Prostate gland (tissue), 2 donors: ENCODE measurements around the gene IL24. TPM values are rescaled to one million over a fixed set of nuclear protein-coding genes. Genes with fewer than 3 reads are reported as not detected.
A peak's percentile ranks its signal among the peaks of the same experiment; 100 is the strongest.
"Not testable (repeated sequence)": the region's sequence is repeated elsewhere in the genome, so short reads cannot be mapped to it uniquely, and the experiment has no call there.

Experiments
- DNase-seq: peaks from one replicate; pipeline ENCODE4 v3.0.0-alpha.2; 2019; ENCODE audit warnings: low spot score
- H3K27ac ChIP-seq, 2 donors: fragments of 200-600 bp; sonication (generic); 2 replicates each; pipeline ENCODE4 v1.5.1; 2017 to 2019
- H3K27me3 ChIP-seq: fragments of 200-600 bp; sonication (generic); replicated peaks from 2 replicates; pipeline ENCODE4 v1.5.1; 2019; ENCODE audit not compliant: insufficient read depth
- H3K36me3 ChIP-seq, 2 donors: fragments of 200-600 bp; sonication (generic); 1 replicate in 1 of 2; 2 replicates in 1 of 2; pipeline versions ENCODE4 v1.5.1 to v1.8.1; 2017 to 2019
- H3K4me1 ChIP-seq: fragments of 200-600 bp; sonication (generic); replicated peaks from 2 replicates; pipeline ENCODE4 v1.5.1; 2019
- H3K4me3 ChIP-seq, 2 donors: fragments of 200-600 bp; sonication (generic); 2 replicates each; pipeline ENCODE4 v1.5.1; 2017 to 2019
- H3K9me3 ChIP-seq: fragments of 200-600 bp; sonication (generic); 2 replicates; pipeline ENCODE4 v1.5.1; 2017
- CTCF ChIP-seq, 4 experiments: fragments of 200-600 bp in 2 of 4; fragments of 450-650 bp in 2 of 4; sonication (generic) in 2 of 4; IDR thresholded peaks; 1 replicate in 3 of 4; 2 replicates in 1 of 4; pipeline ENCODE4 v1.5.1; 2016 to 2019; ENCODE audit warnings: antibody characterized with exemption in 4 of 4, mild to moderate bottlenecking in 2 of 4, moderate library complexity in 2 of 4
- POLR2A ChIP-seq: fragments of 450-650 bp; IDR thresholded peaks from one replicate; pipeline ENCODE4 v1.6.1; 2016; ENCODE audit warnings: antibody characterized with exemption, mild to moderate bottlenecking
- POLR2AphosphoS5 ChIP-seq: sonication (generic); formaldehyde crosslinking; IDR thresholded peaks from one replicate; pipeline ENCODE4 v1.6.1; 2017; ENCODE audit warnings: antibody characterized with exemption
- WGBS: methylation state at CpG from one replicate; pipeline ENCODE4 v1.1.5; 2018; 5-methylcytosine and 5-hydroxymethylcytosine counted together
- intact Hi-C: fragments of 100-400 bp; cut with DNase I; formaldehyde crosslinking; loops from one replicate; pipeline ENCODE4 v1.14.2; 2022
- total RNA-seq, 2 donors: library from RNA; depleted of rRNA; stranded (reverse); fragments of >200 nt; gene quantifications; one replicate each; pipeline ENCODE4 v1.1.0, GENCODE V29; 2016

Gene IL24
- total RNA-seq, 2 donors from 2014 or later = not detected

GRCh38 chr1:206921772-206922265 is 24.6 kb downstream of the IL24 start, which contains the start of gene FCMR:
Gene FCMR (minus strand): TSS chr1:206921941. CDS start chr1:206921854, 87 bp downstream.
- H3K27ac ChIP-seq = peak within 1 kb of the TSS; percentile 14 to 22
- TF ChIP-seq CTCF (IDR thresholded peaks at IDR 0.05) = no peak
- peak; percentile 37 for TF ChIP-seq POLR2AphosphoS5
- no peak for TF ChIP-seq POLR2A
- H3K36me3 ChIP-seq = no peaks in the 10 kb centered on the region
- H3K4me1 ChIP-seq = no peaks in the 10 kb centered on the region
- H3K9me3 ChIP-seq = no peaks in the 10 kb centered on the region
- WGBS = 61% methylated on average over 7 of the region's 7 CpGs
- intact Hi-C loops = no loop called here
- H3K27me3 ChIP-seq = no peaks in the 10 kb centered on the region
- no peak for DNase-seq
- H3K4me3 ChIP-seq = no peak within 1 kb of the TSS

- TF ChIP-seq CTCF (IDR thresholded peaks at IDR 0.05) = no peak
- no peak for TF ChIP-seq POLR2AphosphoS5
- no peak for TF ChIP-seq POLR2A
- no peaks in the 10 kb centered on the region for H3K4me1 ChIP-seq
- no peak for DNase-seq
- H3K27ac ChIP-seq = peak overlapping the region in 1 of 2 donors; percentile 14
- 80% methylated on average over 1 of the region's 1 CpG for WGBS
- intact Hi-C loops = no loop called here
- no peaks in the 10 kb centered on the region for H3K9me3 ChIP-seq
- H3K27me3 ChIP-seq = no peaks in the 10 kb centered on the region
- no peaks in the 10 kb centered on the region for H3K36me3 ChIP-seq
- H3K4me3 ChIP-seq = no peak overlapping the region
These were observed 25.3 kb downstream of the IL24 start for GRCh38 chr1:206922524-206922923.

GRCh38 chr1:206923009-206923960 is 26.0 kb downstream of the IL24 start:
- H3K27me3 ChIP-seq = no peaks in the 10 kb centered on the region
- H3K36me3 ChIP-seq = no peaks in the 10 kb centered on the region
- no peak overlapping the region for H3K27ac ChIP-seq
- DNase-seq = no peak
- H3K4me3 ChIP-seq = no peak overlapping the region
- TF ChIP-seq POLR2AphosphoS5 (peak; percentile 25), CTCF (IDR thresholded peaks at IDR 0.05) (no peak)
- H3K4me1 ChIP-seq = no peaks in the 10 kb centered on the region
- 71% methylated on average over 12 of the region's 12 CpGs for WGBS
- intact Hi-C loops = no loop called here
- no peaks in the 10 kb centered on the region for H3K9me3 ChIP-seq

GRCh38 chr1:206923961-206924557 is 26.8 kb downstream of the IL24 start:
- DNase-seq, H3K36me3 ChIP-seq, H3K4me1 ChIP-seq, H3K4me3 ChIP-seq, H3K27me3 ChIP-seq, H3K27ac ChIP-seq, intact Hi-C loops, H3K9me3 ChIP-seq: not testable (repeated sequence)
- WGBS = 84% methylated on average over 4 of the region's 4 CpGs

GRCh38 chr1:206924592-206925105 is 27.4 kb downstream of the IL24 start:
- H3K27me3 ChIP-seq = no peaks in the 10 kb centered on the region
- H3K4me1 ChIP-seq = no peaks in the 10 kb centered on the region
- H3K4me3 ChIP-seq = no peak overlapping the region
- H3K36me3 ChIP-seq = no peaks in the 10 kb centered on the region
- no peaks in the 10 kb centered on the region for H3K9me3 ChIP-seq
- no peak for TF ChIP-seq POLR2A
- TF ChIP-seq CTCF (IDR thresholded peaks at IDR 0.05) = no peak
- TF ChIP-seq POLR2AphosphoS5 = no peak
- 78% methylated on average over 8 of the region's 8 CpGs for WGBS
- no peak for DNase-seq
- intact Hi-C loops = no loop called here
- H3K27ac ChIP-seq = no peak overlapping the region
